HG03139 (cell line): Measurements from ENCODE around the gene LRRC43.

Experiments used
- ATAC-seq: cut with Tn5 transposase; IDR thresholded peaks from one replicate; pipeline ENCODE4 v1.9.1; 2021; ENCODE audit not compliant: unreplicated experiment

The LRRC43 gene, protein sequence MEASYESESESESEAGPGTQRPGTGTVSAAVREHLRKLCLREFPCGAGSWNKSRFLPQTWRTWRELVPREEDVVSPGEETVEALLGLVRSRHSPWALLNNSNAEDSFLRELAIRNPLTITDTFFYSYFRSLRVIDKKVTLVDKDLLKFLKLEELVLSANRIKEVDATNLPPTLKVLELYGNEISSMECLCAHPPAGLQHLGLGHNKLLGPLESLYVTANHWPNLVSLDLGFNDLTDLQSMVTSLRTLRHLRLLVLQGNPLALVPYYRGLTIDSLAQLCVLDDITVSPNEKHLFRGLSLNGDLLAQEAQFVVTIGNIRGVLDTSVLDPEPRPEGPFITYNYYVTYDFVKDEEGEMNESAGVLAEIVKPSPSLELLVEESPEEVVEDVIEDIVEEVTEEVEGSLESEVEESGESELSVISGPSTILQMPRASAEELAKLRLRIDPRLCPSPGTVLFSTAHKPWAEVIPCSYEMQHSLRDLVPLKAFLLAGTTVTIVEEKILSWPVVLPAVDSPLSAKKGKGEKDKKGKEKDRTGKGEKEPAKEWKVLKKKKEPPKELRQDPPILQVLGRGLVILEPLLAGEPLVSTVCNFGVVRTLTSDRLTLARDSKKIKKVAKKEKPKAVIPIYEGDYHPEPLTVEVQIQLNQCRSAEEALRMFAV

GRCh38 chr12:122182887-122183587 lies at the start of gene LRRC43:
LRRC43 (plus strand) TSS chr12:122183123; CDS start chr12:122183145, 22 bp downstream.
- no peak for ATAC-seq

DNA sequence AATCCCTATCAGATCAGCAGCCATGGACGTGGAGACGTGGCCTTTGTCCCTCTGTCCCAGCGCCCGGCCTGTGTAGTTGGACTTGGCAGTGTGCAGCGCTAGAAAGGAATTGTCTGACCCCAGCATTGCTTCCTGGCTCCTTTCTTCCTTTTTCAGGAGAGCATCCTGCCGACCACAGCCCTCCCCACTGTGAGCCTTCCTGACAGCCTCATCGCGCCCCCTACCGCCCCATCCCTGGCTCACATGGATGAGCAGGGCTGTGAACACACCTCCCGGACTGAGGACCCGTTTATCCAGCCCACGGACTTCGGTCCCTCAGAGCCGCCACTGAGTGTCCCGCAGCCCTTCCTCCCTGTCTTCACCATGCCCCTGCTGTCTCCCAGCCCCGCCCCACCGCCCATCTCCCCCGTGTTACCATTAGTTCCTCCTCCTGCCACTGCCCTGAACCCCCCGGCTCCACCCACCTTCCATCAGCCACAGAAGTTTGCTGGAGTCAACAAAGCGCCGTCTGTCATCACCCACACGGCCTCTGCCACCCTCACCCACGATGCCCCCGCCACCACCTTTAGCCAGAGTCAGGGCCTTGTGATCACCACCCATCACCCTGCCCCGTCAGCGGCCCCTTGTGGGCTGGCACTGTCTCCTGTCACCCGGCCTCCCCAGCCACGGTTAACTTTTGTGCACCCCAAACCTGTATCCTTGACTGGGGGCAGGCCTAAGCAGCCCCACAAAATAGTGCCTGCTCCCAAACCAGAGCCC lies 49.6 kb upstream of the LRRC43 start:
- ATAC-seq: no peak

DNA sequence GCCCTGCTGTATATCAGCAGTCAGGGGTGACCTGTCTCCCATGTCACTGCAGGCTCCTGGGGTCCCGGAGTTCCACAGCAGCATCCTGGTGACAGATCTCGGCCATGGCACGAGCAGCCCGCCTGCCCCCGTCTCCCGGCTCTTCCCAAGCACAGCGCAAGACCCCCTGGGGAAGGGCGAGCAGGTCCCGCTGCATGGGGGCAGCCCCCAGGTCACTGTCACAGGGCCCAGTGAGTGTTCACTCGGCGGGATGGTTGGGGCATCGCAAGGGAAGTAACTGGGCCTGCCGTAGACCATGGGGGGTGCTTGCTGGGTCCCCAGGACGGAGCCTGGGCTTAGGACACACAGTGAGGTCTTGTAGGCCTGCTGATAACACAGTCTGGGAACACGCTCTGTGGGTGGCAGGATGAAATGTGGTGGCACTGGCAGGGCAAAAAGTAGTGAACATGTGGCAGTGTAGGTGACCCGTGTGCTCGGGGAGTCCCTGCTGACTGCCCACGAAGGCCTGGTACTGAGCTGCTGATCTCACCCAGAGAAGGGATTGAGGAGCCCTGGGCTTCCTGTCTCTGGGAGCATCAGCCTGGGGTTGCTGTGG lies 47.4 kb upstream of the LRRC43 start:
- ATAC-seq: no peak

GRCh38 chr12:122137229-122137628 lies 45.7 kb upstream of the LRRC43 start:
- no peak for ATAC-seq

GRCh38 chr12:122137681-122138080 lies 45.2 kb upstream of the LRRC43 start:
- no peak for ATAC-seq

GRCh38 chr12:122138181-122138580 lies 44.7 kb upstream of the LRRC43 start:
- ATAC-seq: no peak

DNA sequence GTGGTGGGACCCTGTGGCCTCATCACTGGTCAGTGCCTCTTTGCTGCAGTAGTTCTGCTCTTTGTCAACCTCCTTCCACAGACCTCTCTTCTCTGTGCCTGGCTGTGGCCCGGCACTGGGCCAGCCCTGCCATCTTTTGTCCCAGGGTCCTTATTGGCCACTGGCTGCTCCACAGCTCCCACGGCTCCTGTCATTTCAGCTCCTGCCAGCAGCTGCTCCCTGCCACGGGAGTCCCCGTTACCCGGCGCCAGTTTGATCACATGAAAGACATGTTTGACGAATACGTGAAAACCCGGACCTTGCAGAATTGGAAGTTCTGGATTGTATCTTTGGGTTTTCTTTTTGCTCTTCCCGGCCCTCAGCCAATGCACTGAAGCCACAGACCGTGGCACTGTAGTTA lies 44.3 kb upstream of the LRRC43 start:
- no peak for ATAC-seq

GRCh38 chr12:122139266-122139665 lies 43.7 kb upstream of the LRRC43 start:
- ATAC-seq: no peak

DNA sequence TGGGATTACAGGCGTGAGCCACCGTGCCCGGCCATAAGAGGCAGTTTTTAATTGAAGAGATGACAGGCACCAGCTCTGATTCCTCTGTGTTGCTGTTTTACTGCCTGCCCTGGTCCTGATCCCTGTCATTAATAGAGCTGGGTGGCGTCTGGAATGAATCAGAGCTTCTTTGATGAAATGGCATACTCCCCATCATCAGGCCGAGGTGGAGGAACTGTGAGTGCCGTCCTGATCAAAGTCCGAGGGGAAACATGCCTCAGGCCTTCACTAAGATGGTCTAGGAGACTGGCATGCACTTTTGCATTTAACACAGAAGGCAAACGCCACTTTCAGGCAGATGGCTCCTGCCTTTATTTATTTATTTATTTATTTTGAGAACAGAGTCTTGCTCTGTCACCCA lies 43.0 kb upstream of the LRRC43 start:
- no peak for ATAC-seq

DNA sequence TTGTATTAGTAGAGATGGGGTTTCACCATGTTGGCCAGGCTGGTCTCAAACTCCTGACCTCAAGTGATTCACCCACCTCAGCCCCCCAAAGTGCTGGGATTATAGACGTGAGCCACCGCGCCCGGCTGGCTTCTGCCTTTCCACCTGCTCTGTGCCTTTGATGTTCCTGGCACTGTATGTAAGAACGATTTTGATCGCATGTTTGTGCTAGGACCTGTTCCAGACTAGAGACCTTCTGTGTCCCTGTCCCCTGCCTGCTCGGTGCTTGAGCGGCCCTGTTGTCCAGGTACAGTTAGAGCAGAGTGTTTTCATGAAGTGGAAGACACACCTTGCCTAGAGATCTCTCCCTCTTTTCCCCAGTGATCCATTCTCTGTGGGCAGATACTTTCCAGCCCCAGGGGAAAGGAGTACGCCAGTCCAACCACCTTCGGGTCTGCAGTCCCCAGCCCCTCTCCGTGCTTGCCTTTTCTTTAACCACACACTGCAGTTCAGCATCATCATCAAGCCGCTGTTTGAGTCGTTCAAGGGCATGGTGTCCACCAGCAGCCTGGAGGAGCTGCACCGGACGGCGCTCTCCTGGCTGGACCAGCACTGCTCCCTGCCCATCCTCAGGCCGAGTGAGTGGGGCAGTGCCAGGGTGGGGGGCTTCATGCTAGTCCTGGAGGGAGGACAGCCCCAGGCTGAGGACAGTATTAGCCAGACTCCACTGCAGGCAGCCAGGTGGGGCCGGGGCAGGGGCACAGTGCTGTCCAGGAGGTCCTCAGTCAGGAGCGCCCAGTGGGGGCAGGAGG lies 42.3 kb upstream of the LRRC43 start:
- ATAC-seq: no peak

DNA sequence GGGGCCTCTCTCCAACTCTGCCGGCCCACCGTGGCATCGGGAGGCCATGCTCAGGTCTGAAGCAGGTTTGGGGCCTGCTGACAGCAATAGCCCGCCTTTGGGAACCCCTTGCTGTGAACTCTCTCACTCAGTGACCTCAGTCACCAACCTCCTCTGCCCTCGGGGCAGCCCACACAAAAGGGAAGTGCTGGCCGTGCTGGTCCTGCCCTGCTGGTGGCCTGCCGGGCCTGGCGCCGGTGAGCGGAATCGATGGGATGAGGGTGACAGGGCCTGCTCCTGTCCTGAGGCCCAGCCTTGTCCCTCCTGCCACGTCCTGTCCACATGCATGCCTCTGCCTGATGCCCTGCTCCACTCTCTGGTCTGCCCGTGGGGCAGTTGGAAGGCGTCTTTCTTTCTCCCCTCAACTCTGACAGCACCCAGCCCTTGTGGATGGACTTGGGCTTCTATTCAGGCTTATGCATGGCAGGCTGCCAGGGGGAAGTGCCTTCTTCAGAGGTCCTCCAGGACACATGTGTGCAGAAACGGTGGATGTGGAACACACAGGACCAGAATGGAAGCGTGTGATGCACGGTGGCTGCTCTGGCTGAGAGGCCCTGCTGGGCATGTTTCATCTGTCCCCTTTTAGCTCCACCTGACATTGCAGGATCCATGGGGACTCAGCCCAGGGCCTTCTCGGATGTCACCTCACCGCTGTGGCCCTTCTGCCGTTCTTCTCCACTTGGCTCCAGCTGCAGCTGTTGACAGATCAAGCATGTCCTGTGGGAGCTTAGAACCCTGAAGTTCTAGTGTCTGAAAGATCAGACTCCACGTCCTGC lies 40.8 kb upstream of the LRRC43 start:
- no peak for ATAC-seq

GRCh38 chr12:122142857-122143256 lies 40.1 kb upstream of the LRRC43 start:
- ATAC-seq: no peak

DNA sequence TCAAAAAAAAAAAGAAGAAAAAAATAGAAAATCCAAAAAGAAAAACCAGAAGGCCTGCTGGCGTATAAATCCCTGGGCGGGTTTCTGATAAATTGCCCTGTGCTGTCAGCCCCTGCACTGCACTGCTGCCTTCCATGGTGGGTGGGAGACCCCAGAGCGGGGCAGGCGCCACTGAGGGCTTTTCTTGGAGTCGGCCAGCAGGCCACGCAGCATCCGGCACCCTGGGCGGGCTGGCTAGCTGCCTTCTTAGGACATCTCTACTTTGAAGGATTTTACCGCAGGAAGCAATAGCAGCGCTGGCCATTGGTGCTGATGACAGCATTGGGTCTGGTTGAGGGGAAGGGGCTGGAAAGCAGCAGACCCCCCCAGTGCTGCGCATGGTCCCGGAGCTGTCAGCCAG lies 38.0 kb upstream of the LRRC43 start:
- ATAC-seq: no peak

DNA sequence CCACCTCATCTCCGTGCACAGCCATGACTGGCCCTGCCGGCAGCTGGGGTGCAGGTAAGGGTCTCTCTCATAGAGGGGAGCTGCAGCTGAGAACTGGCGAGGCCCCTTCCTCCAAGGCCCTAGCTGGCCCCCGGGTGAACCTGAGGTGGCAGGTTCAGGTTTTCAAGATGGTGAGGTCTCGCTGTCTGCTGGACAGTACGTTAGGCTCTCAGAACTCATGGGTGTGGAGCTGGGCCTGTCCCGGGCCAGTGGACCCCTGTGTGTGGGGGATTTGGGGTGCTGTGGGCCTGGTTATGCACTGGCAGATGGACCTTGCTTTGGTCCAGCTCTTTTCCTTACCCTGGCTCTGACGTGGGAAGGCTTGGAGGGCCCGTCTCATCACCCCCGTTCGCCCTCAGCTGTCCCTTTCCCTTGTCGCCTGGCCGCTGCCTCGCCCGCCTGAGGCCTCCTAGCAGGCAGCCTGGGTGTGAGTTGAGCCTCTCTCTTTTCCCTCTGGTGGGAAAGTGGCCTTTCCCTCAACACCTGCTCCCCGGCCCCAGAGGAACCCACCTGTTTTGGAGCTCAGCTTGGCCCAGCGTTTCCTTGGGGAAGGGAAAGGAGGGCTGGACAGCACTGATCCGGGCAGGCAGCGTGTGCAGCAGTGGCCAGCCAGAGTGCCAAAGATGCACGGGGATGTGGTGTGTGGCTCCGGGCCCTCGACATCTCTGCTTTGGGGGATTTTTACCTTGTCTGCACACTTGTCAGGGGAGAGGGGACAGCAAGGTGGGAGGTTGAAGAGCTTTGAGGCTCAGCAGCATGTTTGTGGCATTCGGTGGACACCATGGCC lies 37.2 kb upstream of the LRRC43 start:
- ATAC-seq: no peak

GRCh38 chr12:122147514-122148290 lies 35.2 kb upstream of the LRRC43 start:
- no peak for ATAC-seq

DNA sequence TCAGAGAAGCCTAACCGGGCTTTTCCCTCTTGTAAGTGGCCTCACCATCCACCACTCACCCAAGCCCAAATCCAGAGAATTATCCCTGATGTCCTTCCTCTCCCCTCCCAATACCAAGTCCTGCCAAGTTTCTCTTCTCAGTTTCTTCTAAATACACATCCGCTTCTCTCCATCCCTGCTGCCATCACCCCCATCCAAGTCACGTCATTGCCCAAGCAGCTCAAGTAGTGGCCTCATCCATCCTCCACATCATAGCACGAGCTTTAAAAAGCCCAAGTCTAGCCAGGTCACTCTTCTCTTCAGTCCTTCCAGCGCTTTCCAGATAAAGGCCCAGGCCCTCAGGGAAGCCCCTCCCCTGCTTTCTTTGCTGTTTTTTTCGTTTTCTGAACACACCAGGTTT lies 34.3 kb upstream of the LRRC43 start:
- ATAC-seq: no peak

DNA sequence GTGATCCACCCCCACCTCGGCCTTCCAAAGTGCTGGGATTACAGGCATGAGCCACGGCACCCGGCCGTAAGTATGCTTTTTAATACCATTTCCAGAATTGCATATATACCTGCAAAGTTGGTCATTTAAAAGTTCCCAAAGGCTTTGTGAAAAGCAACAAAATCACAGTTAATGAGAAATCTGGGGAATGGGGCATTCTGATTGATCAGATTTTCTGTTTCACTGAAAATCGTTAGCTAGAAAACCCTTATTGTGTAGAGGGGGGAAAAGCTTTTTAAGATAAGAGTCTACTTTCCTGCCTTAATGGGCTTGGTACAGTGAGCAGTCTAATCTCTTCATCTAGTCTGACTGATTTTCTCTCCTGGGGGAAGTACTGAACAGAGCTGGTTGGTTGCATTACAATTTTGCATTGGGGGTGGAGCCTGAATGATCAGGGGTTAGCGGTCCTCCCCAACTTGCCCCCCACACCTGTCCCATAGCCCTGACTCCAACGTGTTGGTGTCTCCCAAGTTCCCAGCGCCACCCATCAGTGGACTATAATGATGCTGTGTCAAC lies 32.7 kb upstream of the LRRC43 start:
- no peak for ATAC-seq
